ENCODE results near the gene PTTG1. TPM values are rescaled to one million over a fixed set of nuclear protein-coding genes. Genes with fewer than 3 reads are reported as not detected.

The PTTG1 gene
- total and polyA plus RNA-seq, 9 donors: 0.77 to 12.9 (median 3.6) TPM; not detected in 1

- no peak overlapping the region for H3K27ac ChIP-seq
- H3K4me3 ChIP-seq: no peak overlapping the region
- no peaks in the 10 kb centered on the region for H3K27me3 ChIP-seq
- DNase-seq: no peak
- WGBS, 3 donors: 76 to 81% (median 78%) methylated on average over 1 of the region's 1 CpG
- H3K36me3 ChIP-seq: no peaks in the 10 kb centered on the region
- no peak for TF ChIP-seq EP300 (IDR thresholded peaks at IDR 0.05)
- no peak for TF ChIP-seq POLR2A (IDR thresholded peaks at IDR 0.05)
- TF ChIP-seq CTCF (IDR thresholded peaks at IDR 0.05): no peak
- intact Hi-C loops (cut with DNase I): no loop called here
- H3K9me3 ChIP-seq: no peaks in the 10 kb centered on the region
- H3K4me1 ChIP-seq (ENCODE audit: insufficient read depth): no peaks in the 10 kb centered on the region
Observed at GRCh38 chr5:160448886-160449285, 27.2 kb downstream of the PTTG1 start.

DNA sequence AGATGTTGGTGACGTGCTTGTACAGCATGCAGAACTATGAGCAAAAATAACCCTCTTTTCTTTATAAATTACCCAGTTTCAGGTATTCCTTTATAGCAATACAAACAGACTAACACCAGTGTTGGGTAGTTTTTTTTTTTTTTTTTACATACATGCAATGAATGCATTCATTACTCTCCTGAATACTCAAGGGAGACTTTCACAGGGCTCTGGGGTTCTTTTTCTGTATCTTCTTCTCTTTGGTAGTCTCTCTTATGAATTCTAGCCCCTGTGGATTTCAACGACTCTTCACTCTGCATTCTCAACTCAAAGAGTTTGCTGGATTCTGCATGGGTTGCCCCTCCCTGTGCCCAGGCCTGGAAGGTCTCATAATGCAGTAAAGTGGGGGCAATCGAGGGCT is 27.8 kb downstream of the PTTG1 start:
- no peak overlapping the region for H3K27ac ChIP-seq
- no peaks in the 10 kb centered on the region for H3K36me3 ChIP-seq
- 89 to 94% (median 90%) methylated on average over 3 of the region's 3 CpGs for WGBS, 3 donors
- no peak overlapping the region for H3K4me3 ChIP-seq
- H3K9me3 ChIP-seq: no peaks in the 10 kb centered on the region
- no peaks in the 10 kb centered on the region for H3K4me1 ChIP-seq (ENCODE audit: insufficient read depth)
- no peaks in the 10 kb centered on the region for H3K27me3 ChIP-seq
- intact Hi-C loops (cut with DNase I): no loop called here
- no peak for DNase-seq
- TF ChIP-seq CTCF (IDR thresholded peaks at IDR 0.05) (no peak), POLR2A (IDR thresholded peaks at IDR 0.05) (no peak), EP300 (IDR thresholded peaks at IDR 0.05) (no peak)

DNA sequence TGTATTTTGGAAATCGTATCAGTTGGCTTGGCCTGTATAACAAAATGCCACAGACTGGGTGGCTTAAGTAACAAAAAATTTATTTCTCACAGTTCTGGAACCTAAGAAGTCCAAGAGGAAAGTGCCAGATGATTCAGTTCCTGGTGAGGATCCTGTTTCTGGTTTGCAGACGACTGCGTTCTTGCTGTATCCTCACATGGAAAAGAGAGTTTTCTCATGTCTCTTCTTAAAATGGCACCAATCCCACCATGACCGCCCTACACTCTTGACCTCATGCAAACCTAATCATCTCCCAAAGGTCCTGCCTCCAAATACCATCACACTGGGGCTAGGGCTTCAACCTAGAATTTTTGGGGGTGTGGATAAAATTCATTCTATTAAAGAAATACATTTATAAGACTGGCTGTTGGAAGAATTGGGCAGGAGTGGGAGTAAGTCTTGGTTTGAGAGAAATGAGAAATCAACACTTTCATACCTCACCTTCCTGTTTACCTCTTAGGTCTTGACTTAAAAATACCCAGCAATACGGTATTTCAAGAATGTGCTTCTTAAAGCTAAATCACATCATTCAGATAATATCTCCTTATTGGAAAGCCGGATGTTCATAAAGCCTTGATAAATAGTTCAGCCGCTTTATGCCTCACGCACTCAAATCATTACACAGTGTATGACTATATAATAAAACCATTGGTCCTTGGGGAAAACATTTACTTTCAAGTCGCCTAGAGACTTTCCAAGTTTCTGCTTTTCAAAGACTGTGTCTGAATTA is 28.7 kb downstream of the PTTG1 start:
- Histone ChIP-seq H3K4me1 (ENCODE audit: insufficient read depth) (no peaks in the 10 kb centered on the region), H3K27ac (no peak overlapping the region), H3K4me3 (no peak overlapping the region), H3K36me3 (no peaks in the 10 kb centered on the region), H3K9me3 (no peaks in the 10 kb centered on the region), H3K27me3 (no peaks in the 10 kb centered on the region)
- intact Hi-C loops (cut with DNase I): no loop called here
- DNase-seq: no peak
- TF ChIP-seq CTCF (IDR thresholded peaks at IDR 0.05): no peak
- WGBS, 3 donors: 76 to 85% (median 82%) methylated on average over 9 of the region's 9 CpGs

- H3K9me3 ChIP-seq: no peaks in the 10 kb centered on the region
- no peaks in the 10 kb centered on the region for H3K4me1 ChIP-seq (ENCODE audit: insufficient read depth)
- WGBS, 3 donors: 89 to 96% (median 96%) methylated on average over 2 of the region's 2 CpGs
- DNase-seq: no peak
- intact Hi-C loops (cut with DNase I): no loop called here
- no peaks in the 10 kb centered on the region for H3K27me3 ChIP-seq
- TF ChIP-seq POLR2A (IDR thresholded peaks at IDR 0.05) (no peak), EP300 (IDR thresholded peaks at IDR 0.05) (no peak), CTCF (IDR thresholded peaks at IDR 0.05) (no peak)
- H3K4me3 ChIP-seq: no peak overlapping the region
- H3K36me3 ChIP-seq: no peaks in the 10 kb centered on the region
- no peak overlapping the region for H3K27ac ChIP-seq
Observed at GRCh38 chr5:160451281-160451680, 29.6 kb downstream of the PTTG1 start.
